T-helper 9 cell (primary cell): ENCODE measurements around the gene RIN2.
"Not testable (repeated sequence)": the region's sequence is repeated elsewhere in the genome, so short reads cannot be mapped to it uniquely, and the experiment has no call there.

Experiments
- DNase-seq: peaks from one replicate; pipeline ENCODE4 v3.0.0-alpha.2; 2020

The RIN2 gene

DNA sequence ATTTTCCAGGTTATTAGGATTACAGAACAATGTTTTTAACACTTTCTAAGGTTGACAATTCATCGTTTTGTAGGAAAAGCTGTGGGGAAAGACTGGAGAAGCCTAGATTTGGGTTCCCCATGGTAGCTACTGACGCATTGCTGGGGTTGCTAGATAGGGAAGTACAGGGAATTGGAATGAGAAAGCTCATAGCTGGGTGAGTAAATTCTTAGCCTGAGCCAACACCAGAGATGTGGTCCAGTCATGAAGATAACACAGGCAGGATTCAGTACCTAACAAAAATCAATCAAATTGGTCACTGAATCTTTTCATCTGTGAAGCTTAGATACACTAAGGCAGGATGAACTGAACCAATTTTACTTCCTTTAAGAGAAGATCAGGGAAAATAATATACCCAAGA, 35.7 kb downstream of the RIN2 start:
- DNase-seq, result no peak

DNA sequence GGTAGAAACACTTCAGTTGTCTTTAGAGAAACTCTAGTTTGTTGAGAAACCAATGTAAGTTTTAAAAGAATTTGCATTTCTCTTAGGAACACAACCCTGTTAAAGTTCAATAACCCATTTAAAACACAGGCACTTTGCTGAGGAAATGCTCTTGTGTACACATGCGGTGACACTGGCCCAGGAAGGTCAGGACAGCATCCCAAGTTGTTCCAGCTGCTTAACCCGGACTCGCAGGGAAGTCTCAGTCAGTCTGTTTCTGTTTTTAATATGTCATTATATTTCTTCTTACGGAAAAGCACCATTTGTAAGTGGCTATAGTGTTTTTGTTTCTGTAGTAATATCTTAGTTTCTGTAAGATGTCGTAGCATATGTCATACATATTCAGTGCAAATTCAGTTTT, 36.9 kb downstream of the RIN2 start:
- no peak for DNase-seq

DNA sequence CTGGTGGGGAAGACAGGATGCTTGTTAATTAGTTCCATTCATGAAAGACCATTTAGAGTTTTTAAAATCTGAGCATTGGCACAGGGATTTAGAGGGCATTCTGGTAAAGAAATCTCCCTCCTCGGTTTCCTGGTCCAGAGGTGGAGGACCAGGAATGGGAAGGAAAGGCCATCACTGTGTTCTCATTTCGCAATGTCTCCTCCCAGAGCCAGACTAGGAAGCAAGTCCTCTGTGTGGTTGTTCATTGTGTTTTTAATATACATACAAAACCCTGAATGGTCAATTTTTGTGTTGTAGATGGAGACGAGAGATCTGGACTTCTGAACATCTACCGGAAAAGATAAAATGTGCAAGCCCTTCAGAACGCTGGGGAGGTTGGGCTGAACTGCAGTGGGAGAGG, 41.3 kb downstream of the RIN2 start:
- no peak for DNase-seq

DNA sequence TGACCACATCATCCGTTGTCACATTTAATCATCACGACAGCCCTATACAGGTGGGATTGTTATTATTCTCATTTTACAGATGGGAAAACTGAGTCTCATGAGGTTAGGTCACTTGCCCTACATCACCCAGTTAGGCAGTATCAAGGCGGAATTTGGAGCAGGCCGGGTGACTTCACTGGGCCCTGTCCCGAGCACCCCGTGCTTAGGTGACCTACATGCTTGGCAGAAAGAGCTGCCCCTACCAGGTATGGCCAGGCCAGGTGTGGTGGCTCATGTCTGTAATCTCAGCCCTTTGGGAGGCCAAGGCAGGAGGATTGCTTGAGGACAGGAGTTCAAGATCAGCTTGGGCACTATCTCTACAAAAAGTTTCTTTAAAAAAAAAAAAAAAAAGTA, 44.0 kb downstream of the RIN2 start:
- no peak for DNase-seq

DNA sequence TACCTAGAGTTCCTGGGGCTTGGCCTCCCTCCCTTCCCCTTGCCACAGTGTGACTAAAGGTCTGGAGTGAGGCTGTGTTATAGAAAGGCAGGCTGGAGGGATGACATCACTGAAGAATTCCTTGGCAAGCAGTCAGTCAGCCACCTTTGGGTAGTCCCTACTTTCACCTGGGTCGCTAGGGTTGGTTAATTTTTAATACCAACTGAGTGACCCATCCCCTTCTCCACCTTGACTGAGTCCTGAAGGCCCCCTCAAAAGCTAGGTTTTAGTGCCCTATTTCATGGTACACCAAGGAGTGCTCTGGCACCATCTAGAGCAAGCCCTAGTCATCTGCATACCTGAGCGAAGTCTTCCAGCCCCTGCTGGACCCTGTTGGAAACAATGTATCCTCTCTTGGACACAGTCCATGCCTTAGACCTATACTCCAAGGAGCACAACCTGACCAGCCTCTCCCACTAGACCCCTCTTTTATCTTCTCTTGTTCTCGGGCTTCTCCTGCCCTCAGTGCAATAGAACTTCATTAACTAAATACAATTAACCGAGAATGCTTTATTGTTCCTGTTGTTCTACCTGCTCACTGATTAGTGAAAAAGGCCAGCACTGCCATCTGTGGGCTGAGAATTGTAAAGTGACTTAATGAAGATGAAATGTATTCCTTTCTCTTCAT, 44.6 kb downstream of the RIN2 start:
- DNase-seq, result no peak

DNA sequence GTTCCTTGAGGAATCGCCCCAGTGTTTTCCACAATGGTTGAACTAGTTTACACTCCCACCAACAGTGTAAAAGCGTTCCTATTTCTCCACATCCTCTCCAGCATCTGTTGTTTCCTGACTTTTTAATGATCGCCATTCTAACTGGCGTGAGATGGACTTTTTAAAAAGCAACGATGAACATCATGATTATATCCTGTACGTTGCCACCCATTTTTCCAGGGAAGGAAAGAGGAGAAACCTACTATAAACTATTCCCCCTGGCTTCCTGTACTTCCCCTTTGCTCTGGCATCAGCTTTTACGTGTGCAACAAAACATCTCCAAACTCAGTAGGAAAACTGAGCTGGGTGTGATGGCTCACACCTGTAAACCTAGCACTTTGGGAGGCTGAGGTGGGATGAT, 48.2 kb downstream of the RIN2 start:
- DNase-seq, result not testable (repeated sequence)

DNA sequence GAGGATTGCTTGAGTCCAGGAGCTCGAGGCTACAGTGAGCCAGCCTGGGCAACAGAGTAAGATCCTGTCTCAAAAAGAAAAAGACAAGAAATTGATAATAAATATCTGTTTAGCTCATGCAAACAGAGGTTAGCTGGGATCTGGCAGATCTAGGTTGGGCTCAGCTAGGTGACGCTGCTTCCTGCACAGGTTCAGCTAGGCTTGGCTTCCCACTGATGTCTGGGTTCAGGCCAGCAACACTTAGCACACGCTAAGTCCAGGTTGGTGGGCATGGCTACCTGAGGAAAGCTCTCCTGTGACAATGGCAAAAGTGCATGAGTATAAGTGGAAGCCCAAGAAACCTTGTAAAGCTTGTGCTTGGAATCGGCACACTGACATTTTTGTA, 48.7 kb downstream of the RIN2 start:
- DNase-seq, result no peak

DNA sequence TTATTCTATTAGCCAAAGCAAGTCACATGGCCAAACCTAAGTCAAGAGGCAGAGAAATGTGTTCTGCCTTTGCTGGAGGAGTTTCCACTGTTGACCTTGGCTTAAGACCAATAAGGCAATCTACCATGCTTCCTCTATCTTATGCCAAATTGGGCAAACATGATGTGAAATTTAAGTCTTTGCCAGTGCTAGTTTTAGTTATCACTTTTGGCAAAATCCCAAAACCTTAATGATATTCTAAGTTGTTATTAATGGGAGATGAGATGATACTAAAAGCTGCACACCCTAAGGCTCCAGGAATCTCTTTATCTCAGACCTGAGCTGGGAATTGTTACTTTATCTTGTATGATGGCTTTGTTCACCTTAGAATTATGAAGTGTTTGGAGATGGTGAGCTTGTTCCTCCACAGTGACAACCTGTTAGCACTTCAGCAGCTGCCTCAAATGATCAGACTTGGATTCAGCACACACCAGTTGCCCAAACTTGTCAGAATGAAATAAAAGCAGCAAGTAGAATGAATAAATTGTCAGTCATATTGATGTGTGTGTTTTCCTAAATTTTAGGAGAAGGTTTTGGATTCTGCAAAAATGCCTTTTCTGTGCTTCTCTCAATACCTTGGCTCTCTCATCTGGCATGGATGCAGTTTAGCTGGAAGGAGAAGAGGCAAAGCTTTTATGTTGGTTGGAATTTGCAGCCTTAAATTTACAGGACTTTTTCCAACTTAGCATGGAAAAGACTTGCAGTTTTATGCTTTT, 49.3 kb downstream of the RIN2 start:
- DNase-seq, result no peak
